AG09319 (cell line): ENCODE measurements around the gene PHF24.

Experiments used
- DNase-seq: peaks from one replicate; pipeline ENCODE4 v3.0.0-alpha.2; 2010; ENCODE audit warnings: low read depth; ENCODE audit errors: extremely low read depth
- TF ChIP-seq, protein P1 (sequence below): IDR thresholded peaks from 2 replicates; pipeline ENCODE4 v1.5.1; 2011; ENCODE audit warnings: low read depth, mild to moderate bottlenecking, inconsistent platforms, low read length, moderate library complexity

The PHF24 gene

DNA sequence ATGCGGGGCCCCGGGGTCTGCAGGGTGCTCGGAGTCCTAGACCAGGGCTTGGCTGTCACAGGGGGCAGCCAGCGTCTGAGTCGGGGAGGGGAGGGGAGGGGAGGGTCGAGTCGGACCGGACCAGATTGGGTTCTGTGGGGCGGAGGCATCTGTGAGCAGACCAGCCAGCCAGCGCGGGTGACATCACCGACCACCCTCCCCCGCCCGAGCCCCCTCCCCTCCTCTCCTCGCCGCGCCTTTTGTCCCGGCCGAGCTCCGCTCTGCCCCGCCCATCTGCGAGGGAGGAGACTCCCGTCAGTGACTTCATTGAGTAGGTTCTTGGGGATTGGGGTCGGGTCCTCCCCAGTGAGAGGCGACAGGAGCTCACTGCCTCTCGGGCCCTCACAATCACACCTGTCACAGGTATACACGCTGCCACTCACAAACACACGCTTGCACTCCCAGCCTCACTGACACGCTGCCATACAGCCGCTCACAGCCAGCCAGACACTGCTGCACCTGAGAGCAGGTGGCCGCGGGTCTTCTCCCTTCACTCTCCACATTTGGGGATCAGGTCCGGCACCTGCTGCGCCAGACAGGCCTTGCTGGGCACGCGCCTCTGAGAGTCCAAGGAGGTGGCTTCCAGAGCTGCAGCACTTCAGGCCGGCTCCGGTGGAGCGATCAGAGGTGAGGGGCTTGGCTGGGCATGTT, 32.0 kb downstream of the PHF24 start:
- TF ChIP-seq, protein P1, sequence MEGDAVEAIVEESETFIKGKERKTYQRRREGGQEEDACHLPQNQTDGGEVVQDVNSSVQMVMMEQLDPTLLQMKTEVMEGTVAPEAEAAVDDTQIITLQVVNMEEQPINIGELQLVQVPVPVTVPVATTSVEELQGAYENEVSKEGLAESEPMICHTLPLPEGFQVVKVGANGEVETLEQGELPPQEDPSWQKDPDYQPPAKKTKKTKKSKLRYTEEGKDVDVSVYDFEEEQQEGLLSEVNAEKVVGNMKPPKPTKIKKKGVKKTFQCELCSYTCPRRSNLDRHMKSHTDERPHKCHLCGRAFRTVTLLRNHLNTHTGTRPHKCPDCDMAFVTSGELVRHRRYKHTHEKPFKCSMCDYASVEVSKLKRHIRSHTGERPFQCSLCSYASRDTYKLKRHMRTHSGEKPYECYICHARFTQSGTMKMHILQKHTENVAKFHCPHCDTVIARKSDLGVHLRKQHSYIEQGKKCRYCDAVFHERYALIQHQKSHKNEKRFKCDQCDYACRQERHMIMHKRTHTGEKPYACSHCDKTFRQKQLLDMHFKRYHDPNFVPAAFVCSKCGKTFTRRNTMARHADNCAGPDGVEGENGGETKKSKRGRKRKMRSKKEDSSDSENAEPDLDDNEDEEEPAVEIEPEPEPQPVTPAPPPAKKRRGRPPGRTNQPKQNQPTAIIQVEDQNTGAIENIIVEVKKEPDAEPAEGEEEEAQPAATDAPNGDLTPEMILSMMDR, result no peak
- DNase-seq, result no peak

DNA sequence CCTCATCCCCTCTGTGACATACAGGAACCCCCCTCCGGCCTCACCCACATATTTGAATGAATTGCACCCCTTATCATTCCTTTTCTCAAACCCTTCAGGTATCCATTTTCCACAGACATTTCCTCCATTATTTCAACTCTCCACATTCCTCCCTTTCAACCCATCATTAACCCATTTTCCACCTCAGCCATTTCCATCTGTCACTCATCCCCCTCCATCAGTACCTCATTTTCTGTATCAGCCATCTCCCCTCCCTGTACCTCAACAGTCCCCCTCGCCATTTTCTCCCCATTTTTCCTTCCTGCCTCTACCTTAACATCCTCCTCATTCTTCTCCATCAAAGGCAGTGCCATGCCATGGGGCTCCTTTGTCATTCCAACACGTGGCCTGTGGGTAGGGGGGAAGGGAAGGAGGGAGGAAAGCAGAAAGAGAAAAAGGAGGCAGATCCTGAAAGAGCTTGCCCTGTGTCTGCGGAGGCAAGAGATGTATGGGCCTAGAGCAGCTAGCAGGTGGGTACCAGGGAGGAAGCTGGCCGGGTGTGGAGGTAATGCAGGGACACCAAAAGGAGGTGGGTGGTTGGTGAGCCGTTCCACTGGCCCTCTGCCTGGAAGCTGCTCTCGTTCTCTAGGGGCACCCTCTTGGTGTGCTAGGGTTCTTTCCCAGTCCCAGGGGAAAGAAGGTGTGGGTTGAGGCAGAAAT, 33.0 kb downstream of the PHF24 start:
- TF ChIP-seq, protein P1, result no peak
- no peak for DNase-seq

DNA sequence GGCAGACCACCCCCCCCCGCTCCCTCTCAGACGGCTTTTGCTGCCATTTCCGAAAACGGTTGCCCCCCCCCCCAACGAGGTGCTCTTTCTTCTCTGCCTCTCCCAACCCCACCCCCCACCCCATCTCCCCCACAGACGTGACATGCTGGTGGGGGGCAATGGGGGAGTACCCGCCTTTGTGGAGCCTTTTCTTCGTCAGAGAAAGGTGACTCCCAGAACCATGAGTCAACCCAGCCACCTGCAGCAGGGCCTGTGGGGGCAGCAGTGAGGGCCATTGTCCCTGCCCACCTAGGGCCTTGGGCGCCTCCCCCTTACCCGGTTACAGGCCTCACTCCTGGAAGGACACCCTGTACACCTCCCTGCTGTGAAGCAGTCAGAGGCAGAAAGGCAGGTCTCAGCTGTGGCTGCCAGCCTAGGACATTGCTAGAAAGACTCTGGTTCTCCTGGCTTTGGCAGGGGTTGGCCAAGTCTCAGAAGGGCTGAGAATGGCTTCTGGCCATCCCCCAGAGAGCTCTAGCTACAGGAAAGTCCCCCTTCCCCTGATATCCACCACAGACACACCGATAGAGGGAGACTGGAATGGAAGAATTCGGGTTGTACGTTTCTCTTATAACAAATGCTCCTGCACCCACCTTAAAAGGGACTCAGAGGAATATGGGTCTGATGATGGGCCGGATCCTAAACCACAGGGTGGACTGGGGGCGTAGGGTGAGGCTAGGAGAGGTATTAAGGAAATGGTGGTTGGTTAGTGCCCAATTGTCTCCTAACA, 33.7 kb downstream of the PHF24 start:
- TF ChIP-seq, protein P1, result no peak; the same call in 1 of the 2 replicates
- DNase-seq, result no peak

DNA sequence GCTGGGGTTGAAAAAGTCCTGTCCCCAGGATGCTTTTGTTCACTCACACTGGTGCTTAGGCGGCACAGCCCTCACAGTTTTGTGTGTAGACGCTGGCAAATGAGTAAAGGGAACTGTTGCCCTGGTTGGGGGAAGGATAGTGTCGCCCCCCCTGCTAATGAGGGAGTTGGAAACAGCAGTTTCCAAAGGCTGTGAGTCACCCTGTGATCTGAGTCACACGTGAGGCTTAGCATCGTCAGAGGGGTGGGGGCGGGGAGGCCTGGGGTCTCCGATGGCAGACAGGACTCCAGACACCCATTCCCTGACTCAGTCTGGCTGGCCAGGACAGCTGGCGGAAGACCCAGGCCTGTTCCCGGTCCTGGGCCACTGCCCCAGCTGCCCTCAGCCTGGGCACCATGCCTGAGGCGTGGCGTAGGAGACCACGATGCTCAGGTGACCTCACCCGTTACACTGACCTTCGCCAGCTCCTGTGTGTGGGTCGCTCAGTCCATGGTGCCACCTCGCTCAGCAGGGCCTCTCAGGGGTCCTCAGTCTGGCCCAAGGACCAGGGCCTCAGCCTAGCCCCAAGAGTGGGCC, 34.4 kb downstream of the PHF24 start:
- peak; percentile 43 for DNase-seq
- TF ChIP-seq, protein P1, result no peak

DNA sequence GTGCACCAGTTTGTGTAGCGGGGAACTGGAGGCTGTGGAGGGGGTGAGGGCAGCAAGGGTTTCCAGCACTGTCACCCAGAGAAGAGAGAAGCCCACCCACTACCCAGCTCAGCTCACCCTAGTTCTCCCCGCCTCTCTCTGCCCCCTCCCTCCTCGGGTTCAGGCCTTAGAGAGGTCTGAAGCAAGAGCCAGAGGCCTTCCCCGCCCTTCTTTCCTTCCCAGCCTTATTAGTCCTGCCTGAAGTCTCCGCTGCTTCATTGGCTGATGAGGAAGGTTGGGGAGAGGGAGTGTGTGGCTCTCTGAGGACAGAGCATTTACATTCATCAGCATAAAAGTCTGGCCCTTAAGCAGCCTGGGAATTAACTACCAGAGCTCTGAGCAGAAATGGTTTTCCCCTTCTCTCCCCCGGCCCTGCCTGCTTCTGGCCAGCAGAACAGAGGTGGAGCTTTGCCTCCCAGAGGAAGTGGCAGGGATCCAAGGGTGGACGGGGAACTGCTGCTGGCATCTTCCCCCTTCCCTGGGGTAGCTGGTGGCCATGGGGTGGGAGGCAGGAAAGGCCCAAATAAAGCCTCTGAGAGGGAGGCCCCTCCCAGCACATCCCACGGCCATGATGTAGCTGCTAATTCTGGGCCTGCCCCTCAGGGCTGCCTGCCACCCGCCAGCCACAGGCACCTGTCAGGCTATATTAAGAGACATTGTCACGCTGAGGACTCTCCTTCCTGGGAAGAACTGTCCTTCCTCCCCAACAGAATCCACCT, 35.6 kb downstream of the PHF24 start:
- DNase-seq, result peak; percentile 36
- TF ChIP-seq, protein P1, result no peak

DNA sequence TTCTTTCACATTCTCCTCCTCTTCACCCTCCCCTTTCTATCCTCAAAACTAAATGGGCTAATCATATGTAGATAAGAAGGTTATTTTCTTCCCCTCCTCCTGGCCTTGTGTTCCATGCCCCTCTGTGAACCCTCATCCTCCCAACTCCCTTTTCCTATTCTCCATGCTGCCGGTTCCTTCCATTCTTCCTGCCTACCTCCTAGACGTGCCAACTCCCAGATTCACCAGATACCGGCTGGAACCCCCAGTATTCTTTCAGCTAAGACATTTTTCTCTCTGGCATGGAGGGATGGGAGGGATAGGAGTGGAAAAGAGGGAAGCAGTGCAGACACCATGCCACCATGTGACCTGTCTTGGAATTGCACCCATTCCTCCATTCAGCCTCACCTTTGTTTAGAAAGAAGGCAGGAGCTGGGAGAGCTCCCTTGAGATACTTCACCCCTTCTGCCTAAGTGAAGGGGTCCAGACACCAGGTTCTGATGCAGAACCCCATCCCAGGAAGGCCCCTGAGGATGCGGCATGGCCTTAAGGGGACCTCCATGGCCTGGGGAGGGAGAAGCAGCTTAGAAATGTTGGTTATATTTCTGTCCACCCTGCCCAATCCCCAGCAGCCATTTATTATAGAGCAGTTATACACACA, 36.3 kb downstream of the PHF24 start:
- DNase-seq, result no peak
- TF ChIP-seq, protein P1, result peak; percentile 57
